Inflammatory macrophage treated with lipopolysaccharide for 1 hour (primary cell): Measurements from ENCODE around the gene TST.

ENCODE experiments used
- DNase-seq, 2 donors: peaks; one replicate each; pipeline ENCODE4 v3.0.0-alpha.2; 2020 to 2022

TST gene

DNA sequence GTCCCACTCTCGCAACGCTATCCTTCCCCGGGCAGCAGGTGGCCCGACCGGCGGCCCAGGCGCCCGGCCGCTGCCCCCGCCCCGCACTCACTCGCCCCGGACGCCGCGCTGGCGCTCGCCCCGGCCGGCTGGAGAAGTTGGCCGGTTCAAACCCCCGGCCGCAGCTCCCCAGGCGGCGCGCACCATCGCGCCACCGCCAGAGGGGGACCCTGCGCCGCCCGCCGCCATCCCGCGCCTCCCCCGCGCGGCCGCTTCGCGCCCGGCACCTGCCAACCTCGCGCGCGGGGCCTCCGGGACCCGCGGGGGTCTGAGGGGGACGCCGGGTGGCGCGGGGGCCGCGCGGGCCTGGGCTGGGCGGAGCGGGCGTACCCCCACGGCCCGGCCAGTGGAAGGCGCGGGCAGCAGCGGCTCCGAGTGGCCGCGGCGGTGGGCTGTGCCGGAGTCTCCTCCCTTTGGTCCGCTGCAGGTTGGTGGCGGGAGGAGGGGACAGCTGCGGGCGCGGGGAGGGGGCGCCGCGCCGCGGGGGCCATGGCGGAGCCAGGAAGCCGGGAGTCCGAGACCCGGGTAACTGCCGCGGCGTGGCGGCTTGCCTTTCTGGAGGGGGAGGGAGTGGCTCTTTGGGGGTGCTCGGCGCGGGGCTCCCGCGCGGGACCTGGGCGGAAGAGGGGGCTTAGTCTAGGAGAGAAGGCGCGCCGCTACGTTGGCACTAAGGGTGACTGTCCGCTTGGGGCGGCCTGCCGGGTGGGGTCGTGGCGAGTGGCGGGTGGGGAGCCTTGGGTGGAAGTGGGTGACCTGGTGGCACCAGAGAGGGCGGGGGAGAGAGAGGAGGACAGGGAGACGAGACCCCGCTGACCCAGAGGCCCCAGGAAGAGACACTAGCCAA lies at the start of gene TST, which contains the start of gene MPST:
TSS of gene TST (minus strand) at position 139 of the 883 bp plus-strand sequence. CDS start 715 bp downstream, outside the sequence.
TSS of gene MPST (plus strand) at position 434 of the 883 bp plus-strand sequence. CDS start at position 529, 95 bp downstream.
- peak; percentile 49 to 59 for DNase-seq

- no peak for DNase-seq
Observed at GRCh38 chr22:37068859-37069258, 49.6 kb upstream of the TST start.

GRCh38 chr22:37067428-37067827 lies 48.2 kb upstream of the TST start:
- no peak for DNase-seq

DNA sequence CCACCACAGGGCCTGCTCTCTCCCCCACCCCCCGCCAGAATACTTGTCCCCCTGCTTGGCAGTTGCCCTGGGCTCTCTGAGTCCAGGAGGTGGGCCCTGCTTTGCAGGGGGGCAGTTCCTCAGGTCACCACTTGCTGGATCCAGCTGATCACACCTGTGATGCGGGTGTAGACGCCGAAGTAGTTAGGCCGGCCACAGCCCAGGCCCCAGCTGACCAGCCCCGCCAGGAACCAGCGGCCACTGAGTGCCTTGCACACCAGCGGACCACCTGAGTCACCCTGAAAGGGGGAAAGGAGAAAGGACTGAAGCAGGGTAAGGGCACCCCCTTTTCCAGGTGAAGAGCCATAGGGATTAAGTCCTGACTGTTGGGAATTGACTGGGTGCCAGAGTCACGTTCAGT lies 46.7 kb upstream of the TST start:
- DNase-seq = no peak

DNA sequence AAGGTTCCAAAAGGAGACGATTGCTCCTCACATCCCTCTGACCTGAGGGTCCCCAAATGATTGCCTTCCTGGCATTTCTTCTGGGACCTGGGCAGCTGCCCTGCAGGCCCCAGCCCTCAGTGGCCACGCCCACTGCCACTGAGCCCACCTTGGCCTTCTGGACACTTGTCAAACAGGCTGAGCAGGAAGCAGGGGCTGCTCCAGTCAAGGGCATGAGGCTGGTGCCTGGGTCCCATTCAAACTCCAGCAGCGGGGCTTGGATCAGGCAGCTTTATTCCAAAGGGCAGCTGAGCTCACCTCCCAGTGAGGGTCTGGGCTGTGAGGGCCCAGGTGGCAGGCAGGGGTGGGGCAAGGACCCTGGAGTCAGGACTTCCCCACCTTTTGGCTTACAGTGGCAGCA lies 45.9 kb upstream of the TST start:
- no peak for DNase-seq

DNA sequence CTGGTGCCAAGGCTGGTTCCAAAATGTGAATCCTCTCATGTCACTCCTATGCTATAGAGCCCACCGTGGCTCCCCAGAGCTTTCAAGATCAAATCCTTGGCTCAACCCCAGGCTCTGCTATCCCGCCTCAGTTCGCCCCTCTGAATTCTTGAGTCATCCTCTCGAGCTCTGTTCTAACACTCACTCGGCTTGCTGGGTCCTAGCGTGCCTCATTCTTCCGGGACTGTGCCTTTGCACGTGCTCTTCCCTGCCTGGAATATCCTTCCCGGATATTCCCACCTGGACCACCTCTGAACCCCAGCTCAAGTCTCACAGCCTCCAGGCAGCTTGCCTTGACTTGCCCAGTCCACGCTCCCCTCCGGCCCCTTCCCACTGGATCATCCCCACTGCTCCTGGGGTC lies 45.3 kb upstream of the TST start:
- DNase-seq = no peak

DNA sequence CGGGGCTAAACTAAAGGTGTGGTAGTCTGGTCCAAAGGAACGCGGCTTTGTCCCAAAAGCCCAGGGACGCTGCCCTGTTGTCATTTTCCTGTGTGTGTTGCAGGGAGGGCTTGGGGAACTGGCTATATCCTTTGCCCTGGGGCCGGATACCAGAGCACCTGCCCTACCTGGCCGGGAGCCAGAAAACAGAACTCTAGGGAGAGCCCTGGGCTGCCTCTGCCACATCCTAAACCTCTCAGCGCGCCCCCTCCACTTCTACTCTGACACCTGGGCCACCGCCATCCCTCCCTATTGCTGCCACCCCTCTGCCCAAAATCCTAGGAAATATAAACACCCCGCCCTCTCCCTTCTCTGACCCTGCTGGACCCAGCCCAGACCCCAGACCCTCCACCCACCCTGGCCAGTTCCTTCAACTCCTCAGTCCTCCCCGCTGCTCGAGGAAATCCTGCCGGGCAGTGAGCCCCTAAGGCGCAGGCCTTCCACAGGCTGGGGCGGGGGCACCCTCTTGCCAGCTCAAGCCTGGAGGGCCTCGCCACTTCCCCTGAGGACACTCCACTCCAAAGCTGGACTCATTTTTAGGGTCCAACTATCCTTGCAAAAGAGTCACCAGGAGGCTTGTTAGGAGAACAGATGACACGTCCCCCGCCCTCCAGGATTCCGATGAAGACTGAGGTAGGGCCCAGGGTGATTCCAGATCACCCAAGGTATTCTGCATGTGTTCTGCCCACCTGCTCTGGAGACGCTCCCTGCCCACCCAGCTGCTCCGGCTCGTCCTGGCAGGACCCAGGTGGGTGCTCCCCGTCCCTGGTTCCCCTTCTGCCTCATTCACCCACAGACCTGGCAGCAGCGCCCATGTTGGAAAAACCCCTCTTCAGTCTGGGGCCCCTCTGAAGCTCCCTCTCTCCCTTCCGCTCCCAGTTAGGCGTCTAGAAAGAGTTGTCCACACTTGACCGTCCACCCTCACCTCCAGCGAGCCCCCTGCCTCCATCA lies 44.5 kb upstream of the TST start:
- no peak for DNase-seq

- DNase-seq = no peak
Observed at GRCh38 chr22:37062702-37063381, 43.6 kb upstream of the TST start.

GRCh38 chr22:37062376-37062675 lies 43.1 kb upstream of the TST start:
- DNase-seq = no peak

DNA sequence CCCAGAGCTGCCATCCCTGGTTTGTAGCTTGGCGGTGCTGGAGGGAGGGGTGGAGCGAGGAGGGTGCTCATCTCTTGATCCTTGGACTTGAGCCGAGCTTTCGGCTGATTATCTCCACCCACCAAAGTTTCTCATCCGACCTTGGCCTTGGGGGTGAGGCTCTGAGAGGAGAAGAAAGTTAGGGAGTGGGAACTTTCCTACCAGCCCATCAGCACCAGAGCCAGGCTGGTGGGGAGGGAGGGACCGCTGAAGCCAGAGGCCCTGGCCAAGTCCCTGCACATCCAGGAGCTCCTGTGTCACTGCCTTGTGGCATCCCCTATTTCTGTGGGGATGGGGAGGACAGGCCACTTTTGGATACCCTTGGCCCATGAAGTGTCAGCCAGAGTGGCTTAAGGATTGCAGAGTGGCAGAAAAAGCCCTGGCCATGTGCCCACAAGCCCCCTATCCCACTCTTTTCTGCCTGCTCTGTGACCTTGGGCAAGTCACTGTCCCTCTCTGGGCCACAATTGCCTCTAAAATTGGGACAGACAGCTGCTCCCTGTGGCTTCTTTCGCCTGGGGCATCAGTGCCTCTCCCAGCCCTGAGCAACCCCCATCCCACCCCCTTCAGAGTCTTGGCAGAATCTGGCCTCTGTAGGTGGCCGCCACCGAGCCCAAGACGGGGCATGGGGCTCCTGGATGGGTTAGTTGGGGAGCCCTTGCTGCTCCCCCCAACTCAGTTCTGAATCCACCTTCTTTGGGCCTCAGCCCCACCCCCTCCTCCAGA lies 42.5 kb upstream of the TST start:
- DNase-seq = no peak

GRCh38 chr22:37060801-37061610 lies 41.8 kb upstream of the TST start:
- no peak for DNase-seq

GRCh38 chr22:37059876-37060449 lies 40.7 kb upstream of the TST start:
- no peak for DNase-seq

- DNase-seq = no peak
Observed at GRCh38 chr22:37058917-37059701, 39.9 kb upstream of the TST start.

GRCh38 chr22:37057796-37058510 lies 38.7 kb upstream of the TST start:
- DNase-seq = no peak

GRCh38 chr22:37057226-37057625 lies 38.0 kb upstream of the TST start:
- DNase-seq = no peak

DNA sequence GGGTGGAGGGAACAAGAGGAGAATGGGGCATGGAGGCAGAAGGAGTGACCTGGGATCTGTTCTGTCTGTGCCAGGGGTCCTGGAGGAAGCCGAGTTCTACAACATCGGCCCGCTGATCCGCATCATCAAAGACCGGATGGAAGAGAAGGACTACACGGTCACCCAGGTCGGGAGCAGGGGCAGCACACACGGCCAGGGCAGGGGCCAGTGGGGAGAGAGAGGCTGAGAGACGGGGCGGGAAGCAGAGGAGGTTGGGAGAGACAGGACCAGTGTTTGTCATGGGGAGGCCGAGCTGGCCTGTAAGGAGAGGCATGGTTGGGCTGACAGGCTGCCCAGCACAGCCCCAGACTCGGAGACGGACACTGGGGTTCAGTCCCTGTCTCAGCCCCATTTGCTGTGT lies 37.0 kb upstream of the TST start:
- no peak for DNase-seq

DNA sequence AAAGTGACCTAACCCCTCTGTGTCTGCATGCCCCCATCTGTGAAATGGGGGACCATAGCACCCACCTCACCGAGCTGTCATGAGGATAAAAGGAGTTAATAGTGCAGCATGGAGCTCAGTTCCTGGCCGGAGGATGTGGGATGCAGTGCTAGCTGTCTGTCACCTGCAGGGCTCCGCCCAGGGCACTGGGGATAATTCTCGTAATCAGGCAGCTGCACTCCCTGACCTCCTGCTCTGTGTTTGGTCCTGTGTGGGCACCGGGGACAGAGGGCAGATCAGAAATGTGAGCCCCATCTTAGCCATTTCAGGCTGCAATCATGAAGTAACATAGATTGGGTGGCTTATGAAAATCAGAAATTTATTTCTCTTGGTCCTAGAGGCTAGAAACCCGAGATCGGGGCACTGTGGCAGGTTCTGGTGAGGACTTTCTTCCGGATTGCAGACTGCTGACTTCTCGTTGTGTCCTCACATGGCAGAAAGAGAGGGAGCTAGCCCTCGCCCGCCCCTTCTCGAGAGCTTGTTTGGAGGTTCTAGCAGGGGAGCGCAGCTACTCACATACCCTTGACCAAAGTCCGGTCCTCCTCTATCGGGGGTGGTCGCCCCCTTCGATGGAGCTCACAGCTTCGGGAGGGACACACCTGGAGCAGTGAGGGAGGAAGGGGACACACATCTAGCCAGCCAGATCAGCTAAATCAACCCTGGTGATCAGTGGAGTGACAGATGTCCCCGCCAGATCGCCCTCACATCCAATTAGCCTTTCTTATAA lies 35.5 kb upstream of the TST start:
- DNase-seq = no peak

GRCh38 chr22:37054056-37054395 lies 34.8 kb upstream of the TST start:
- no peak for DNase-seq
